PC-3 (cell line): Measurements from ENCODE around the gene PTPRD.

Experiments
- EZH2 ChIP-seq: fragments of 300-600 bp; sonication (generic); IDR thresholded peaks from one replicate; pipeline ENCODE4 v1.6.1; 2017; ENCODE audit warnings: antibody characterized with exemption, mild to moderate bottlenecking, low read length; ENCODE audit not compliant: unreplicated experiment
- EZH2phosphoT487 ChIP-seq: fragments of 300-600 bp; sonication (generic); IDR thresholded peaks from 2 replicates; pipeline ENCODE4 v1.6.1; 2018; ENCODE audit warnings: mild to moderate bottlenecking, antibody characterized with exemption, low read length, borderline replicate concordance
- TF ChIP-seq, protein P1 (sequence below): fragments of 300-600 bp; sonication (generic); conservative IDR thresholded peaks from 2 replicates; pipeline ENCODE4 v1.5.1; 2017; ENCODE audit warnings: antibody characterized with exemption, low read depth, mild to moderate bottlenecking, low read length

DNA sequence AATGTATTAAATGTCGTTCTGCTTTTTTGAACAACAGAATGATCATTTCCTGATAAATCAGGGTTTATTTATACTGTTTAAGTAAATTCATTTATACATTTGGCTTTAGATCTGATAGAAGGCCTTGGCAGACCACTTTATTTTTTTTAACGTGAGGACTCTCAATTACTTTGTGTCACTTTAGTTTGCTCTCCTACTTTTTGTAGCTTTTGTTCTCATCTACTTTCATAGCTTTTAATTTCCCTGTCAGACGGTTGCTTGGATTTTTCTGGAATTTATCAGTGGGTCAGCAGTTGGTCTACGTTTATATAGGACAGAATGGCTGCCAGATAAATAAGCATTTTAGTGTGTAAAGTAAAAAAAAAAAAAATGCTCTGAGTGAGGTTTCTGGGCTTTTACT, 1910.9 kb downstream of the PTPRD start:
- TF ChIP-seq, protein P1, sequence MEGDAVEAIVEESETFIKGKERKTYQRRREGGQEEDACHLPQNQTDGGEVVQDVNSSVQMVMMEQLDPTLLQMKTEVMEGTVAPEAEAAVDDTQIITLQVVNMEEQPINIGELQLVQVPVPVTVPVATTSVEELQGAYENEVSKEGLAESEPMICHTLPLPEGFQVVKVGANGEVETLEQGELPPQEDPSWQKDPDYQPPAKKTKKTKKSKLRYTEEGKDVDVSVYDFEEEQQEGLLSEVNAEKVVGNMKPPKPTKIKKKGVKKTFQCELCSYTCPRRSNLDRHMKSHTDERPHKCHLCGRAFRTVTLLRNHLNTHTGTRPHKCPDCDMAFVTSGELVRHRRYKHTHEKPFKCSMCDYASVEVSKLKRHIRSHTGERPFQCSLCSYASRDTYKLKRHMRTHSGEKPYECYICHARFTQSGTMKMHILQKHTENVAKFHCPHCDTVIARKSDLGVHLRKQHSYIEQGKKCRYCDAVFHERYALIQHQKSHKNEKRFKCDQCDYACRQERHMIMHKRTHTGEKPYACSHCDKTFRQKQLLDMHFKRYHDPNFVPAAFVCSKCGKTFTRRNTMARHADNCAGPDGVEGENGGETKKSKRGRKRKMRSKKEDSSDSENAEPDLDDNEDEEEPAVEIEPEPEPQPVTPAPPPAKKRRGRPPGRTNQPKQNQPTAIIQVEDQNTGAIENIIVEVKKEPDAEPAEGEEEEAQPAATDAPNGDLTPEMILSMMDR = no peak
- no peak for TF ChIP-seq EZH2
- no peak for TF ChIP-seq EZH2phosphoT487
